PC-9 (cell line): ENCODE data around the gene CSRP2. TPM values are rescaled to one million over a fixed set of nuclear protein-coding genes. Genes with fewer than 3 reads are reported as not detected.

ENCODE experiments used
- BruUV-seq: library from RNA; stranded (reverse); fragments of 400-500 nt; replicated peaks from 2 replicates; lab custom pipeline; 2021; lab: Mats Ljungman, UMichigan
- CTCF ChIA-PET: fragments of 300-600 bp; sonication (Branson Sonifier 250); formaldehyde crosslinking; loops from one replicate; lab custom pipeline; 2022; ENCODE audit warnings: antibody characterized with exemption; lab: Charles Lee
- POLR2A ChIA-PET: fragments of 300-600 bp; sonication (Branson Sonifier 250); formaldehyde crosslinking; loops from one replicate; lab custom pipeline; 2022; ENCODE audit warnings: antibody characterized with exemption; ENCODE audit not compliant: unreplicated experiment; lab: Charles Lee
- DNase-seq, 2 experiments: peaks; one replicate each; pipeline versions ENCODE4 v3.0.0 to v3.0.0-alpha.2; 2015 to 2022; ENCODE audit warnings: mixed read lengths in 1 of 2
- H2AFZ ChIP-seq: fragments of 200-600 bp; sonication (generic); 2 replicates; pipeline ENCODE4 v1.8.1; 2017; ENCODE audit warnings: antibody characterized with exemption
- H3F3A ChIP-seq: fragments of 200-600 bp; sonication (generic); 2 replicates; pipeline ENCODE4 v1.8.1; 2017; ENCODE audit warnings: antibody characterized with exemption, mild to moderate bottlenecking, low read depth; ENCODE audit not compliant: insufficient read depth
- H3K27ac ChIP-seq: fragments of 200-600 bp; sonication (generic); 2 replicates; pipeline ENCODE4 v1.6.1; 2016; ENCODE audit warnings: mixed run types
- H3K27me3 ChIP-seq: fragments of 200-600 bp; sonication (generic); 2 replicates; pipeline ENCODE4 v1.6.1; 2016; ENCODE audit warnings: low read depth, mixed run types; ENCODE audit not compliant: insufficient read depth
- H3K36me3 ChIP-seq: fragments of 200-600 bp; sonication (generic); 2 replicates; pipeline ENCODE4 v1.6.1; 2016; ENCODE audit warnings: low read depth, mixed run types
- H3K4me1 ChIP-seq: fragments of 200-600 bp; sonication (generic); replicated peaks from 2 replicates; pipeline ENCODE4 v1.6.1; 2016; ENCODE audit warnings: mixed run types; ENCODE audit not compliant: insufficient read depth
- H3K4me2 ChIP-seq: fragments of 200-600 bp; sonication (generic); 2 replicates; pipeline ENCODE4 v1.6.1; 2017; ENCODE audit warnings: mixed run types
- H3K4me3 ChIP-seq: fragments of 200-600 bp; sonication (generic); 2 replicates; pipeline ENCODE4 v1.6.1; 2016; ENCODE audit warnings: mixed run types
- H3K79me2 ChIP-seq: fragments of 200-600 bp; sonication (generic); 2 replicates; pipeline ENCODE4 v1.6.1; 2017; ENCODE audit warnings: low read depth, mixed run types
- H3K9me2 ChIP-seq: fragments of 200-600 bp; sonication (generic); 2 replicates; pipeline ENCODE4 v1.8.1; 2017; ENCODE audit warnings: mild to moderate bottlenecking; ENCODE audit not compliant: insufficient read depth
- H3K9me3 ChIP-seq: fragments of 200-600 bp; sonication (generic); 2 replicates; pipeline ENCODE4 v1.8.1; 2016; ENCODE audit warnings: low read depth; ENCODE audit not compliant: insufficient read depth
- H4K20me1 ChIP-seq: fragments of 200-600 bp; sonication (generic); 2 replicates; pipeline ENCODE4 v1.8.1; 2017; ENCODE audit not compliant: insufficient read depth
- CTCF ChIP-seq: fragments of 200-600 bp; sonication (generic); conservative IDR thresholded peaks from 2 replicates; pipeline ENCODE4 v1.6.1; 2017; ENCODE audit warnings: mixed run types, antibody characterized with exemption, mild to moderate bottlenecking, moderate library complexity
- EZH2 ChIP-seq: fragments of 200-600 bp; sonication (generic); IDR thresholded peaks from 2 replicates; pipeline ENCODE4 v1.8.0; 2017; ENCODE audit warnings: antibody characterized with exemption, low read depth
- intact Hi-C: fragments of 100-400 bp; cut with micrococcal nuclease; formaldehyde crosslinking; loops from one replicate; pipeline ENCODE4 v1.10.0; 2022; ENCODE audit not compliant: unreplicated experiment
- total RNA-seq: library from RNA; stranded (reverse); gene quantifications from 2 replicates; pipeline ENCODE4 v1.2.3, GENCODE V29; 2021

The CSRP2 gene
- total RNA-seq, 1 experiment from 2014 or later, result 4.1 TPM

GRCh38 chr12:76922866-76923265, 44.0 kb upstream of the CSRP2 start:
- no peak for DNase-seq
- no peaks in the 10 kb centered on the region for H3K9me2 ChIP-seq
- ChIA-PET CTCF (interaction anchor here (0.7 kb wide), 1 partner anchor 468 kb away, joined by 4 read pairs; no protein-coding TSS in a partner anchor), POLR2A (no interaction called here)
- no peaks in the 10 kb centered on the region for H3K27me3 ChIP-seq
- H3K4me2 ChIP-seq, result no peak overlapping the region
- no peaks in the 10 kb centered on the region for H3K9me3 ChIP-seq
- H3F3A ChIP-seq, result no peaks in the 10 kb centered on the region
- no peaks in the 10 kb centered on the region for H4K20me1 ChIP-seq
- no peak overlapping the region for H2AFZ ChIP-seq
- TF ChIP-seq CTCF (no peak), EZH2 (no peak)
- no TSS peak for BruUV-seq
- H3K4me3 ChIP-seq, result no peak overlapping the region
- intact Hi-C loops, result no loop called here
- no peaks in the 10 kb centered on the region for H3K4me1 ChIP-seq
- no peaks in the 10 kb centered on the region for H3K36me3 ChIP-seq
- H3K27ac ChIP-seq, result no peak overlapping the region
- no peaks in the 10 kb centered on the region for H3K79me2 ChIP-seq

GRCh38 chr12:76921891-76922664, 43.3 kb upstream of the CSRP2 start:
- no peaks in the 10 kb centered on the region for H3K9me2 ChIP-seq
- TF ChIP-seq EZH2 (no peak), CTCF (no peak)
- no peaks in the 10 kb centered on the region for H3F3A ChIP-seq
- DNase-seq, result no peak
- H3K27ac ChIP-seq, result no peak overlapping the region
- intact Hi-C loops, result no loop called here
- ChIA-PET CTCF (interaction anchor here (0.7 kb wide), 1 partner anchor 467 kb away, joined by 4 read pairs; no protein-coding TSS in a partner anchor), POLR2A (no interaction called here)
- no peak overlapping the region for H2AFZ ChIP-seq
- H3K36me3 ChIP-seq, result no peaks in the 10 kb centered on the region
- no peaks in the 10 kb centered on the region for H3K9me3 ChIP-seq
- no peaks in the 10 kb centered on the region for H3K79me2 ChIP-seq
- no peaks in the 10 kb centered on the region for H4K20me1 ChIP-seq
- no peak overlapping the region for H3K4me2 ChIP-seq
- H3K27me3 ChIP-seq, result no peaks in the 10 kb centered on the region
- BruUV-seq, result no TSS peak
- H3K4me1 ChIP-seq, result no peaks in the 10 kb centered on the region
- H3K4me3 ChIP-seq, result no peak overlapping the region

- Histone ChIP-seq H2AFZ (no peak overlapping the region), H3K27me3 (no peaks in the 10 kb centered on the region), H3K9me3 (no peaks in the 10 kb centered on the region), H3K9me2 (no peaks in the 10 kb centered on the region), H3K27ac (no peak overlapping the region), H3F3A (no peaks in the 10 kb centered on the region), H3K79me2 (no peaks in the 10 kb centered on the region), H3K4me2 (no peak overlapping the region), H3K4me1 (no peaks in the 10 kb centered on the region), H3K36me3 (no peaks in the 10 kb centered on the region), H3K4me3 (no peak overlapping the region), H4K20me1 (no peaks in the 10 kb centered on the region)
- POLR2A ChIA-PET, result no interaction called here
- TF ChIP-seq EZH2 (no peak), CTCF (no peak)
- DNase-seq, result no peak
- no TSS peak for BruUV-seq
- intact Hi-C loops, result no loop called here
- CTCF ChIA-PET, result no interaction called here
Measured at GRCh38 chr12:76921100-76921471, 42.3 kb upstream of the CSRP2 start.
